HCT116 (cell line): Measurements from ENCODE around the gene NUCB2. TPM values are rescaled to one million over a fixed set of nuclear protein-coding genes. Genes with fewer than 3 reads are reported as not detected.

Experiments
- ATAC-seq: fragments of 200-7000 bp; cut with Tn5 transposase; 2 replicates; pipeline ENCODE4 v1.9.1; 2020; ENCODE audit warnings: mild to moderate bottlenecking, moderate library complexity
- BruUV-seq: library from RNA; stranded (reverse); fragments of 400-500 nt; replicated peaks from 2 replicates; lab custom pipeline; 2021; lab: Mats Ljungman, UMichigan
- CTCF ChIA-PET: fragments of 300-600 bp; sonication (Branson Sonifier 250); formaldehyde crosslinking; loops from one replicate; lab custom pipeline; 2021; ENCODE audit warnings: antibody characterized with exemption; lab: Charles Lee
- POLR2A ChIA-PET: fragments of 300-600, 350-600 bp; sonication (Branson Sonifier 250); formaldehyde crosslinking; loops from one replicate; lab custom pipeline; 2021; ENCODE audit warnings: antibody characterized with exemption; lab: Charles Lee
- RAD21 ChIA-PET, 2 experiments: fragments of 300-600 bp; sonication (Branson Sonifier 250); formaldehyde crosslinking; loops; one replicate each; lab custom pipeline; 2023; ENCODE audit warnings: low total read pairs in 2 of 2; ENCODE audit not compliant: uncharacterized antibody in 2 of 2, unreplicated experiment in 2 of 2, low non-redundant PET in 1 of 2; lab: Charles Lee
- DNase-seq: peaks from one replicate; pipeline ENCODE4 v3.0.0-alpha.2; 2010; ENCODE audit warnings: low read depth, low spot score
- H2AFZ ChIP-seq: fragments of 200-600 bp; shearing (Covaris generic), sonication (generic); 2 replicates; pipeline ENCODE4 v1.6.1; 2017; ENCODE audit warnings: low read depth, mixed run types, mixed read lengths, antibody characterized with exemption, low read length; ENCODE audit not compliant: poor library complexity, severe bottlenecking
- H3K27ac ChIP-seq: 2 replicates; pipeline ENCODE4 v1.5.1; 2012; ENCODE audit warnings: low read depth, low read length
- H3K27me3 ChIP-seq: fragments of 200-600 bp; sonication (generic); 2 replicates; pipeline ENCODE4 v1.6.1; 2016; ENCODE audit warnings: mixed run types, low read length, mixed read lengths; ENCODE audit not compliant: insufficient read depth
- H3K36me3 ChIP-seq, 2 experiments: fragments of 200-500 bp in 1 of 2; fragments of 200-600 bp in 1 of 2; sonication (Bioruptor generic) in 1 of 2; sonication (generic) in 1 of 2; 2 replicates each; pipeline versions ENCODE4 v1.5.1 to v1.6.1; 2014 to 2016; ENCODE audit warnings: low read length in 2 of 2, inconsistent platforms in 1 of 2, mixed read lengths in 1 of 2, mixed run types in 1 of 2; ENCODE audit not compliant: insufficient read depth in 2 of 2, control insufficient read depth in 1 of 2
- H3K4me1 ChIP-seq, 2 experiments: fragments of 200-600 bp in 1 of 2; sonication (generic) in 1 of 2; 2 replicates each; pipeline versions ENCODE4 v1.5.1 to v1.6.1; 2012 to 2017; ENCODE audit warnings: low read length in 2 of 2, inconsistent platforms in 1 of 2, mild to moderate bottlenecking in 1 of 2, mixed read lengths in 1 of 2, mixed run types in 1 of 2, moderate library complexity in 1 of 2; ENCODE audit not compliant: insufficient read depth in 2 of 2, control insufficient read depth in 1 of 2
- H3K4me2 ChIP-seq: fragments of 200-600 bp; sonication (generic); 2 replicates; pipeline ENCODE4 v1.6.1; 2017; ENCODE audit warnings: mixed run types, low read length, mixed read lengths
- H3K4me3 ChIP-seq, 2 experiments: fragments of 200-600 bp in 1 of 2; sonication (generic) in 1 of 2; replicated peaks in 1 of 2; 2 replicates each; pipeline ENCODE4 v1.5.1; 2011 to 2016; ENCODE audit warnings: low read length in 2 of 2, control low read depth in 1 of 2, low read depth in 1 of 2, mild to moderate bottlenecking in 1 of 2, mixed read lengths in 1 of 2, mixed run types in 1 of 2
- H3K79me2 ChIP-seq: fragments of 200-600 bp; sonication (generic); 2 replicates; pipeline ENCODE4 v1.6.1; 2017; ENCODE audit warnings: mild to moderate bottlenecking, mixed run types, low read length, moderate library complexity, mixed read lengths; ENCODE audit not compliant: insufficient read depth
- H3K9ac ChIP-seq: fragments of 200-600 bp; sonication (generic); 2 replicates; pipeline ENCODE4 v1.6.1; 2016; ENCODE audit warnings: low read length, mixed read lengths
- H3K9me2 ChIP-seq: fragments of 200-600 bp; sonication (generic), shearing (Covaris generic); 2 replicates; pipeline ENCODE4 v1.6.1; 2017; ENCODE audit warnings: mixed run types, mild to moderate bottlenecking, moderate library complexity; ENCODE audit not compliant: insufficient read depth
- H3K9me3 ChIP-seq, 2 experiments: fragments of 200-500 bp in 1 of 2; fragments of 200-600 bp in 1 of 2; sonication (Bioruptor generic) in 1 of 2; sonication (generic) in 1 of 2; 2 replicates each; pipeline ENCODE4 v1.6.1; 2014 to 2017; ENCODE audit warnings: low read length in 2 of 2, mixed read lengths in 2 of 2, inconsistent platforms in 1 of 2, low read depth in 1 of 2, mild to moderate bottlenecking in 1 of 2, mixed run types in 1 of 2, moderate library complexity in 1 of 2; ENCODE audit not compliant: control insufficient read depth in 1 of 2, insufficient read depth in 1 of 2
- H4K20me1 ChIP-seq: fragments of 200-600 bp; sonication (generic), shearing (Covaris generic); 2 replicates; pipeline ENCODE4 v1.6.1; 2017; ENCODE audit warnings: mixed run types, mild to moderate bottlenecking, moderate library complexity; ENCODE audit not compliant: insufficient read depth
- ATF3 ChIP-seq: IDR thresholded peaks from 2 replicates; pipeline ENCODE4 v1.6.1; 2012
- CEBPB ChIP-seq: IDR thresholded peaks from 2 replicates; pipeline ENCODE4 v1.6.1; 2012; ENCODE audit warnings: low read depth
- CTCF ChIP-seq, 3 experiments: fragments of 200-600 bp in 1 of 3; sonication (generic) in 1 of 3; IDR thresholded peaks in 2 of 3; conservative IDR thresholded peaks in 1 of 3; 2 replicates each; pipeline ENCODE4 v1.5.1; 2012 to 2017; ENCODE audit warnings: low read depth in 2 of 3, low read length in 2 of 3, antibody characterized with exemption in 1 of 3, borderline replicate concordance in 1 of 3, control low read depth in 1 of 3, mild to moderate bottlenecking in 1 of 3, mixed read lengths in 1 of 3, mixed run types in 1 of 3, moderate library complexity in 1 of 3; ENCODE audit not compliant: insufficient read depth in 1 of 3
- EGR1 ChIP-seq: IDR thresholded peaks from 2 replicates; pipeline ENCODE4 v1.6.1; 2012; ENCODE audit warnings: low read depth
- ELF1 ChIP-seq: IDR thresholded peaks from 2 replicates; pipeline ENCODE4 v1.6.1; 2012; ENCODE audit warnings: low read depth, borderline replicate concordance
- EZH2 ChIP-seq: fragments of 200-600 bp; sonication (generic); IDR thresholded peaks from 2 replicates; pipeline ENCODE4 v1.6.1; 2017; ENCODE audit warnings: antibody characterized with exemption, mixed run types
- EZH2phosphoT487 ChIP-seq: fragments of 200-600 bp; IDR thresholded peaks from 2 replicates; pipeline ENCODE4 v1.6.1; 2018; ENCODE audit warnings: antibody characterized with exemption, borderline replicate concordance
- JUND ChIP-seq: IDR thresholded peaks from 2 replicates; pipeline ENCODE4 v1.6.1; 2012
- MAX ChIP-seq: IDR thresholded peaks from 2 replicates; pipeline ENCODE4 v1.6.1; 2012
- POLR2A ChIP-seq: IDR thresholded peaks from 2 replicates; pipeline ENCODE4 v1.7.0; 2011; ENCODE audit warnings: borderline replicate concordance; ENCODE audit not compliant: insufficient read depth, insufficient read length; ENCODE audit errors: extremely low read depth
- POLR2AphosphoS5 ChIP-seq: IDR thresholded peaks from 2 replicates; pipeline ENCODE4 v1.6.1; 2011; ENCODE audit warnings: mild to moderate bottlenecking, low read depth, low read length, moderate library complexity
- RAD21 ChIP-seq: IDR thresholded peaks from 2 replicates; pipeline ENCODE4 v1.6.1; 2012; ENCODE audit warnings: low read depth, mild to moderate bottlenecking
- REST ChIP-seq: IDR thresholded peaks from 2 replicates; pipeline ENCODE4 v1.6.1; 2012; ENCODE audit warnings: low read depth
- SIN3A ChIP-seq: IDR thresholded peaks from 2 replicates; pipeline ENCODE4 v1.6.1; 2012; ENCODE audit warnings: low read depth
- SRF ChIP-seq: IDR thresholded peaks from 2 replicates; pipeline ENCODE4 v1.6.1; 2012; ENCODE audit warnings: low read depth
- TCF7L2 ChIP-seq: IDR thresholded peaks from 2 replicates; pipeline ENCODE4 v1.7.0; 2011; ENCODE audit warnings: borderline replicate concordance, inconsistent platforms; ENCODE audit not compliant: insufficient read depth, insufficient read length; ENCODE audit errors: extremely low read depth
- YY1 ChIP-seq: IDR thresholded peaks from 2 replicates; pipeline ENCODE4 v1.6.1; 2011; ENCODE audit warnings: low read length, low read depth, moderate library complexity, mild to moderate bottlenecking; ENCODE audit not compliant: insufficient replicate concordance; ENCODE audit errors: extremely low read depth
- ZFX ChIP-seq: fragments of 450-650 bp; IDR thresholded peaks from 2 replicates; pipeline ENCODE4 v1.6.1; 2017
- ZNF274 ChIP-seq: fragments of 200-500 bp; sonication (Bioruptor generic); IDR thresholded peaks from 2 replicates; pipeline ENCODE4 v1.6.1; 2014; ENCODE audit warnings: mild to moderate bottlenecking, low read depth, low read length, inconsistent platforms
- intact Hi-C: fragments of 100-400 bp; cut with micrococcal nuclease; formaldehyde crosslinking; loops from 2 replicates; pipeline ENCODE4 v1.10.0; 2022
- total RNA-seq: library from RNA; stranded (reverse); gene quantifications from one replicate; pipeline ENCODE4 v1.2.1, GENCODE V29; 2021; ENCODE audit not compliant: unreplicated experiment

NUCB2 gene
- total RNA-seq, 1 experiment from 2014 or later = 40.6 TPM

- TF ChIP-seq EZH2phosphoT487 = no peak
- TF ChIP-seq CEBPB = no peak
- no peak for TF ChIP-seq RAD21
- TF ChIP-seq SRF = no peak
- TF ChIP-seq POLR2A = no peak
- no peak for TF ChIP-seq JUND
- TF ChIP-seq MAX = no peak
- no peak for TF ChIP-seq EGR1
- TF ChIP-seq, all 23 proteins: peak for 0
These were observed 99.0 kb downstream of the NUCB2 start (continued) for GRCh38 chr11:17375547-17375946.

- H3K4me2 ChIP-seq = no peak overlapping the region
- no peaks in the 10 kb centered on the region for H3K9me2 ChIP-seq
- DNase-seq (no peak), ATAC-seq (no peak)
- H3K27me3 ChIP-seq = no peaks in the 10 kb centered on the region
- no peak overlapping the region for H3K9ac ChIP-seq
- H3K36me3 ChIP-seq = 0 out of 4 replicates have a peak, but pooled peaks cover 0 to 3% of the 10 kb centered on the region in 2 experiments
- H3K79me2 ChIP-seq = no peaks in the 10 kb centered on the region
- ChIA-PET CTCF (no interaction called here), POLR2A (no interaction called here), RAD21 (no interaction called here)
- no TSS peak for BruUV-seq
- no peak overlapping the region for H3K27ac ChIP-seq
- no peaks in the 10 kb centered on the region for H3K4me1 ChIP-seq
- intact Hi-C loops = no loop called here
- H2AFZ ChIP-seq = no peak overlapping the region
- H3K9me3 ChIP-seq = peaks cover 23 to 30% of the 10 kb centered on the region in 2 experiments; a peak in 3 of 4 replicates
- no peaks in the 10 kb centered on the region for H4K20me1 ChIP-seq
- H3K4me3 ChIP-seq = no peak overlapping the region
- TF ChIP-seq TCF7L2 (no peak), ELF1 (no peak), EZH2phosphoT487 (no peak), SIN3A (no peak), YY1 (no peak), POLR2AphosphoS5 (no peak), CEBPB (no peak), ZFX (no peak), EZH2 (no peak), CTCF (IDR thresholded peaks at IDR 0.05 in 2 of 3, conservative IDR thresholded peaks at IDR 0.05 in 1 of 3; ENCODE audit: borderline replicate concordance in 1 of 3, insufficient read depth in 1 of 3, low read depth in 2 of 3, low read length in 2 of 3) (no peak), POLR2A (no peak), REST (no peak), ZNF274 (no peak), ATF3 (no peak), SRF (no peak)
These were observed 100.0 kb downstream of the NUCB2 start for GRCh38 chr11:17376493-17376892.
